Ishikawa (cell line): ENCODE measurements around the gene SLCO1C1.

ENCODE experiments used
- CEBPB ChIP-seq: IDR thresholded peaks from 2 replicates; pipeline ENCODE4 v1.6.1; 2012
- CREB1 ChIP-seq: IDR thresholded peaks from 2 replicates; pipeline ENCODE4 v1.6.1; 2012; ENCODE audit warnings: low read depth
- EGR1 ChIP-seq: IDR thresholded peaks from 2 replicates; pipeline ENCODE4 v1.6.1; 2012
- EP300 ChIP-seq: IDR thresholded peaks from 2 replicates; pipeline ENCODE4 v1.6.1; 2012; ENCODE audit warnings: borderline replicate concordance
- FOXM1 ChIP-seq: IDR thresholded peaks from 2 replicates; pipeline ENCODE4 v1.6.1; 2012; ENCODE audit warnings: low read depth, borderline replicate concordance
- MAX ChIP-seq: IDR thresholded peaks from 2 replicates; pipeline ENCODE4 v1.6.1; 2012
- NFIC ChIP-seq: IDR thresholded peaks from 2 replicates; pipeline ENCODE4 v1.6.1; 2012
- RAD21 ChIP-seq: IDR thresholded peaks from 2 replicates; pipeline ENCODE4 v1.6.1; 2012; ENCODE audit warnings: low read depth
- REST ChIP-seq: IDR thresholded peaks from 2 replicates; pipeline ENCODE4 v1.6.1; 2012; ENCODE audit warnings: low read depth, mild to moderate bottlenecking
- TAF1 ChIP-seq: IDR thresholded peaks from 2 replicates; pipeline ENCODE4 v1.6.1; 2012; ENCODE audit warnings: low read depth, mild to moderate bottlenecking
- TCF12 ChIP-seq: IDR thresholded peaks from 2 replicates; pipeline ENCODE4 v1.6.1; 2012; ENCODE audit warnings: low read depth
- TEAD4 ChIP-seq: IDR thresholded peaks from 2 replicates; pipeline ENCODE4 v1.6.1; 2012
- USF1 ChIP-seq: IDR thresholded peaks from 2 replicates; pipeline ENCODE4 v1.6.1; 2012
- YY1 ChIP-seq: IDR thresholded peaks from 2 replicates; pipeline ENCODE4 v1.6.1; 2012; ENCODE audit warnings: low read depth
- ZBTB7A ChIP-seq: IDR thresholded peaks from 2 replicates; pipeline ENCODE4 v1.6.1; 2012; ENCODE audit warnings: low read depth

The SLCO1C1 gene

GRCh38 chr12:20740972-20741371 lies 45.8 kb downstream of the SLCO1C1 start:
- TF ChIP-seq FOXM1: no peak

- TF ChIP-seq FOXM1 (no peak), EGR1 (no peak), EP300 (no peak), TCF12 (no peak), YY1 (no peak), REST (no peak), TAF1 (no peak), ZBTB7A (no peak), RAD21 (no peak), CREB1 (no peak), NFIC (no peak), MAX (no peak), CEBPB (no peak), TEAD4 (no peak), USF1 (no peak)
Measured at GRCh38 chr12:20748198-20748597, 53.1 kb downstream of the SLCO1C1 start.

- TF ChIP-seq CEBPB (no peak), REST (no peak), CREB1 (no peak), EP300 (no peak), RAD21 (no peak), ZBTB7A (no peak), TCF12 (no peak), TAF1 (no peak), TEAD4 (no peak), NFIC (no peak), USF1 (no peak), YY1 (no peak), FOXM1 (no peak), MAX (no peak)
Measured at GRCh38 chr12:20751046-20751445, 55.9 kb downstream of the SLCO1C1 start.

GRCh38 chr12:20777420-20777819 lies 82.3 kb downstream of the SLCO1C1 start:
- TF ChIP-seq CREB1: no peak
- TF ChIP-seq TEAD4: no peak
- no peak for TF ChIP-seq YY1
- TF ChIP-seq USF1: no peak
- no peak for TF ChIP-seq MAX
- no peak for TF ChIP-seq FOXM1
- no peak for TF ChIP-seq ZBTB7A
- TF ChIP-seq TCF12: no peak
- TF ChIP-seq NFIC: no peak
- TF ChIP-seq CEBPB: no peak

GRCh38 chr12:20778969-20779368 lies 83.8 kb downstream of the SLCO1C1 start:
- TF ChIP-seq RAD21 (no peak), REST (no peak), TCF12 (no peak), TAF1 (no peak), YY1 (no peak), ZBTB7A (no peak), EGR1 (no peak), MAX (no peak), TEAD4 (no peak), USF1 (no peak), NFIC (no peak), CREB1 (no peak), EP300 (no peak)
